Heart right ventricle (tissue), 16 donors: ENCODE measurements around the gene ZRANB2. TPM values are rescaled to one million over a fixed set of nuclear protein-coding genes. Genes with fewer than 3 reads are reported as not detected.

Source experiments
- ATAC-seq, 8 donors: fragments of 200-7000 bp; cut with Tn5 transposase; one replicate each; pipeline ENCODE4 v1.9.1; 2020; ENCODE audit warnings: mild to moderate bottlenecking in 8 of 8, moderate library complexity in 8 of 8, moderate number of reproducible peaks in 1 of 8
- DNase-seq, 2 donors: peaks; one replicate each; pipeline ENCODE4 v3.0.0-alpha.2; 2020
- H3K27ac ChIP-seq, 10 donors: fragments of 200-600 bp; sonication (generic) in 2 of 10; one replicate each; pipeline versions ENCODE4 v1.5.0 to v1.8.0; 2020 to 2022; ENCODE audit warnings: mild to moderate bottlenecking in 3 of 10
- H3K27me3 ChIP-seq, 7 donors: fragments of 200-600 bp; one replicate each; pipeline ENCODE4 v1.8.0; 2021 to 2022; ENCODE audit warnings: mild to moderate bottlenecking in 2 of 7
- H3K36me3 ChIP-seq, 9 donors: fragments of 200-600 bp; sonication (generic) in 1 of 9; one replicate each; pipeline versions ENCODE4 v1.5.0 to v1.8.0; 2020 to 2022; ENCODE audit warnings: mild to moderate bottlenecking in 2 of 9
- H3K4me1 ChIP-seq, 9 donors: fragments of 200-600 bp; sonication (generic) in 1 of 9; one replicate each; pipeline versions ENCODE4 v1.5.0 to v1.8.0; 2020 to 2022; ENCODE audit warnings: mild to moderate bottlenecking in 4 of 9
- H3K4me3 ChIP-seq, 10 donors: fragments of 200-600 bp; sonication (generic) in 2 of 10; one replicate each; pipeline versions ENCODE4 v1.5.0 to v1.8.0; 2020 to 2022; ENCODE audit warnings: mild to moderate bottlenecking in 7 of 10, moderate library complexity in 2 of 10
- H3K9me3 ChIP-seq, 11 donors: fragments of 200-600 bp in 10 of 11; sonication (generic) in 2 of 11; one replicate each; pipeline versions ENCODE4 v1.5.0 to v1.8.0; 2013 to 2022; ENCODE audit warnings: mild to moderate bottlenecking in 2 of 11, control low read depth in 1 of 11, moderate library complexity in 1 of 11
- CTCF ChIP-seq, 9 donors: fragments of 200-600 bp; sonication (generic) in 2 of 9; IDR thresholded peaks; one replicate each; pipeline versions ENCODE4 v1.5.0 to v1.8.0; 2021 to 2022; ENCODE audit warnings: antibody characterized with exemption in 9 of 9, mild to moderate bottlenecking in 5 of 9, moderate library complexity in 1 of 9
- WGBS, 2 donors: extraction: QIAGEN DNeasy Blood & Tissue Kit; methylation state at CpG; one replicate each; pipeline ENCODE4 v1.1.7; 2013; ENCODE audit warnings: inconsistent platforms in 1 of 2; 5-methylcytosine and 5-hydroxymethylcytosine counted together
- intact Hi-C, 10 donors: fragments of 100-400 bp; cut with DNase I; formaldehyde crosslinking; loops; one replicate each; pipeline versions ENCODE4 v1.11.1 to v1.14.2; 2022
- polyA plus RNA-seq, 2 donors: library from polyadenylated mRNA; stranded (reverse); fragments of 200-250 nt; gene quantifications; one replicate each; pipeline ENCODE4 v1.2.3, GENCODE V29; 2013
- total RNA-seq, 10 donors: library from RNA; stranded (reverse); fragmentation: NEBNext Ultra II Directional in 3 of 10; extraction: Animal tissue kit (Norgen Biotek cat#: 25700) in 3 of 10; gene quantifications; one replicate each; pipeline versions ENCODE4 v1.2.1 to v1.2.4, GENCODE V29; 2021 to 2023
- donor health status: Arrhythmogenic right ventricular cardiomyopathy.
- donor health status: ischemic (EF 13 %, LVEDD 7.1; RV severe dilation, severe dysfunction).
- donor health status: healthy with polysubstance abuse.
- donor health status: DM: no; HTN: yes; CAD: no.
- donor health status: DM: no; HTN: no; CAD: no.
- donor health status: ischemic (EF 25% LVEDD 6.9; RV normal size, moderate dysfunction).
- donor health status: ischemic (EF 25% LVEDD 5.7; RV mildly dilated, moderate dysfunction).
- donor health status: healthy.
- donor health status: DM: yes; HTN: yes; CAD: no.
- donor health status: Ischemic cardiomyopathy.
- donor health status: ischemic (EF 35%, LVEDD 5.7; RV mildly dilated, moderate dysfunction).
- donor health status: nonischemic (EF 11% LVEDD 7.7; RV severe dilation, severe dysfunction).
- donor health status: DM: yes; HTN: yes; CAD: no.
- donor health status: PGD.
- donor health status: ischemic (EF 29% LVEDD 5.4; RV normal size, mild dysfunction).
- donor health status: nonischemic (EF 23%, LVEDD 6.1; RV moderate dilation, normal function).

ZRANB2 gene
- total and polyA plus RNA-seq, 12 donors = 26.5 to 55.5 (median 48.4) TPM

- Histone ChIP-seq H3K4me1 (peaks cover 2 to 19% (median 14%) of the 10 kb centered on the region in 9 donors), H3K4me3 (peak overlapping the region; percentile 26 to 57 (median 52)), H3K9me3 (no peaks in the 10 kb centered on the region), H3K36me3 (no peaks in the 10 kb centered on the region), H3K27ac (no peak overlapping the region), H3K27me3 (peaks cover 16 to 67% (median 60%) of the 10 kb centered on the region in 7 donors)
- intact Hi-C loops = loop anchor here in 7 of 10 donors (5.0 kb wide), 3 partner anchors 360 to 520 kb away; no protein-coding TSS in a partner anchor
- WGBS, 2 donors = 2% methylated on average over 73 of the region's 73 CpGs
- DNase-seq (peak in 1 of 2 donors; percentile 21), ATAC-seq (peak in 5 of 8 donors; percentile 36 to 81 (median 59))
- no peak for TF ChIP-seq CTCF (IDR thresholded peaks at IDR 0.05)
Measured at GRCh38 chr1:71046891-71047634, 33.8 kb downstream of the ZRANB2 start.

- no peak overlapping the region for H3K4me3 ChIP-seq
- TF ChIP-seq CTCF (IDR thresholded peaks at IDR 0.05) = no peak
- ATAC-seq = no peak
Measured at GRCh38 chr1:71045463-71046028, 35.3 kb downstream of the ZRANB2 start.

GRCh38 chr1:71044833-71045232 is 36.0 kb downstream of the ZRANB2 start:
- Histone ChIP-seq H3K4me1 (peaks cover 2 to 19% (median 14%) of the 10 kb centered on the region in 9 donors), H3K27me3 (peaks cover 16 to 61% (median 48%) of the 10 kb centered on the region in 7 donors), H3K9me3 (no peaks in the 10 kb centered on the region), H3K4me3 (no peak overlapping the region), H3K36me3 (no peaks in the 10 kb centered on the region), H3K27ac (no peak overlapping the region)
- TF ChIP-seq CTCF (IDR thresholded peaks at IDR 0.05) = no peak
- 36 to 54% methylated on average over 1 of the region's 1 CpG for WGBS, 2 donors
- no peak for DNase-seq
- intact Hi-C loops = loop anchor here in 7 of 10 donors (5.0 kb wide), 3 partner anchors 358 to 518 kb away; no protein-coding TSS in a partner anchor
- ATAC-seq = no peak

More at GRCh38 chr1:71045463-71046028, 35.3 kb downstream of the ZRANB2 start:
- intact Hi-C loops = loop anchor here in 7 of 10 donors (5.0 kb wide), 3 partner anchors 358 to 518 kb away; no protein-coding TSS in a partner anchor
- H3K36me3 ChIP-seq = no peaks in the 10 kb centered on the region
- DNase-seq = no peak
- H3K27me3 ChIP-seq = peaks cover 16 to 62% (median 52%) of the 10 kb centered on the region in 7 donors
- no peaks in the 10 kb centered on the region for H3K9me3 ChIP-seq
- WGBS, 2 donors = 72 to 79% methylated on average over 16 of the region's 16 CpGs
- H3K27ac ChIP-seq = no peak overlapping the region
- peaks cover 2 to 19% (median 14%) of the 10 kb centered on the region in 9 donors for H3K4me1 ChIP-seq

- Histone ChIP-seq H3K36me3 (no peaks in the 10 kb centered on the region), H3K27ac (no peak overlapping the region), H3K4me3 (no peak overlapping the region), H3K27me3 (peaks cover 16 to 45% (median 34%) of the 10 kb centered on the region in 7 donors), H3K4me1 (peaks cover 2 to 18% (median 12%) of the 10 kb centered on the region in 9 donors), H3K9me3 (no peaks in the 10 kb centered on the region)
- no peak for DNase-seq
- intact Hi-C loops = no loop called here
- no peak for ATAC-seq
- TF ChIP-seq CTCF (IDR thresholded peaks at IDR 0.05) = no peak
Measured at GRCh38 chr1:71043065-71043464, 37.8 kb downstream of the ZRANB2 start.
